Hematopoietic multipotent progenitor cell treated with erythropoietin and hydrocortisone succinate and interleukin-3 and kit ligand, for 6 days (in vitro differentiated cells): Measurements from ENCODE around the gene PTPRD.

Source experiments
- DNase-seq: peaks from one replicate; pipeline ENCODE4 v3.0.0-alpha.2; 2015

PTPRD gene

GRCh38 chr9:8332871-8333270 lies 2279.9 kb downstream of the PTPRD start:
- DNase-seq, result no peak

- no peak for DNase-seq
Observed at GRCh38 chr9:8332331-8332650, 2280.5 kb downstream of the PTPRD start.

DNA sequence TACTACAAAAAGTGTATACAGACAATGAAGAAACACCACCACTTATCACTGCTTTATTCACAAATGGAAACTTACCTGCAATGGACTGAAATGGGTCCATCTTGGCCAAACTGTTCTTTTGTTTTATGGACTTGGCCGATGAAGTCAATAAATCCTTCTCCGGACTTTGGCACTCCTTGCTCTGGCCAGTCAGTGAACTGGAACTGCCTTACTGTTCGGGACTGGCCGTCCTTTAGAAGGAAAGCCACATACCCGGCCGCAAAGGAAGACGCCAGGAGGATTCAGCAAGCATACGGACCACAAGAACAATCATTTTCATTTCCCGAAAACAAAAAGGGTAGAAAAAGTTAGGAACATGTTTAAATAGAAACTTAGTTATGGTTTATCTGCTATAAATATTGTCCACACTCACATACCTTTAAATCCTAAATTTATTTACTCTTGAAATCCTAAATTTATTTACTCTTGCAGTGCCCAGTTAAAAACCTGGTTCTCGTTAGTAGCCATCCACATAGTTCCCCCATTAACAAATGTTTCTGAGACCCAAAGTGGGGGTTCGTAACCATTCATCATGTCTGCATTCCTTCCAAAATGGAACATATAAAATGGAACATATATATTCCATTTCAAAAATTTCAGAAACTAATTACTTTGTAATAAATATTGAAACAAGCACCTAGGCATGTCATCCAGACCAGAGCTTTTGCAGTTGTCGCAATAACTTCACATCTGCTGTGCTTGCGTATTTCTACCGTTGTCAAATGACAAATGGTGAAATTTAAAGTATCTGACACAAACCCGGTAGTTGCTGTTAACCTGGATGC lies 2281.1 kb downstream of the PTPRD start:
- no peak for DNase-seq

- no peak for DNase-seq
Observed at GRCh38 chr9:8329561-8330283, 2283.1 kb downstream of the PTPRD start.

DNA sequence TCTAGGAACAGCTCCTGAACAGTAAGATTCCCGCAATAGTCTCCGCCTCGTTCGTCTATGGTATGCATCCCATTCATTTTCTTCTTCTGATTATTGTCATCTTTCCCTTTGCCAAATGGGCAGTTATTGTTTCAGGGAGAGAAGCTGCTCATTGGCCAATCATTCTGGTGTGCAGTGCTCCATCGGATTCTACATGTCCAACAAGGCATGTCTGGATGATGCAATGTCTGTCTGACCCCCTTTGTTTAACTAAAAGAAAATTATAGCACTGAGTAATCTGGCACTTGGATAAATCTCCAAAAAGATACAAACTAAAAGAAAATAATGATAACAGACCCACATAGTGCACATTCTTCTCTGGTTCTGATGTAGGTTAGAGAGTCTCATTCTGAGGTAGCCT lies 2297.6 kb downstream of the PTPRD start:
- no peak for DNase-seq

GRCh38 chr9:8309258-8309657 lies 2303.5 kb downstream of the PTPRD start:
- DNase-seq, result no peak

- no peak for DNase-seq
Observed at GRCh38 chr9:8304720-8305119, 2308.1 kb downstream of the PTPRD start.

DNA sequence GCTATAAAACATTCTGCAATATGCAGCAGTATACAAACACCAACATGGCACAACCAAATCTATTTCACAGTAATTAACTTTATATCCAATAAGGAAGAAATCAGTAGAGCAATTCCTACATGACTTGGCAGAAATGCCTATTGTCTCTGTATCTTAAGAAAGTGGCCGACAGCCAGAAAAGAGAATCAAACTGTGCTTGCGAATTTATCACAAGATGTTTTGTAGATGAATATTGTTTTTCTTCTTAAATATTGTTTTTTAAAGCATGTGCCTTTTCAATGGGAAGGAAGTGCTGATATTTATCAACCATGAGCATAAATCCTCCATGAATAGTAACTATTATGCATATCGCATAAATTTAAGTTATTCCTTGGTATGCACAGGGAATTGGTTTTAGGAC lies 2311.5 kb downstream of the PTPRD start:
- no peak for DNase-seq

- DNase-seq, result no peak
Observed at GRCh38 chr9:8297047-8297446, 2315.8 kb downstream of the PTPRD start.

DNA sequence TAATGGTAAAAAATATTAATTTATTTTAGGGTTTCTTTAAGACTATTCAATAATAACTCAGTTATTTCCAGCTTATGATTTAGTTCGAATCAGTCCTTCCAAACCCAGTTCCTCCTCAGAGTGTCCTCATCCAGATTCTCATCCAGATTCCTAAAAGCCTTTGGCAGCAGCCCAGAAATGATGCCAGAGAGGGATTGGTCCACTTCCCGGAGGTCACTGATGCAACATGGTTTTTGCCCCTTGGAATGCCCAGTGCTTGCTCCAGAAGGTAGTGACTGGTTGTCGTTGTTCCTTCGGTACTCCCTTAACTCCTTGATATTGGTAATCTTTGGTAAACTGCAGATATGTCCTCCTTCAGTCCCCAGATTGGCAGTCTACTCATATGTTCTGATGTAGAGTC lies 2320.1 kb downstream of the PTPRD start:
- DNase-seq, result no peak

GRCh38 chr9:8289681-8290080 lies 2323.1 kb downstream of the PTPRD start:
- DNase-seq, result no peak

DNA sequence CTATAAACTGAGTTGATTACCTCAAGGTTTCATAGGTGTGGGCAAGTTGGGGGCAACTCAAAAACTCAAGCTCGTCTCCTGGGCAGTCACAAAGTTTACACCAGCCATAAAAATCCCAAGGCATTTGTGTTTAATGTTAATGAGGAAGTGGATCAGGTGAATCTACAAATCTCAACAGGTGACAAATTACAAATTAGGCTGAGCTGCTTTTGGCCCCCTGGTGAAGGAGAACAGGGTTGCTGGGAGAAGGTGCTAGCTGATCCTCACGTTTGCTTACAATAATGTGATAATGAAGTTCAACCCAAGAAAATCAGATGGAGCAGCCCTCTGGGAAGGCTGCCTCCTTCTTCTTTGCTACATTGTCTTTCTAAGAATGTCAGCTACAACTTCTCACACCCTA lies 2324.8 kb downstream of the PTPRD start:
- DNase-seq, result no peak

GRCh38 chr9:8287501-8287900 lies 2325.3 kb downstream of the PTPRD start:
- no peak for DNase-seq

- DNase-seq, result no peak
Observed at GRCh38 chr9:8284884-8285283, 2327.9 kb downstream of the PTPRD start.

DNA sequence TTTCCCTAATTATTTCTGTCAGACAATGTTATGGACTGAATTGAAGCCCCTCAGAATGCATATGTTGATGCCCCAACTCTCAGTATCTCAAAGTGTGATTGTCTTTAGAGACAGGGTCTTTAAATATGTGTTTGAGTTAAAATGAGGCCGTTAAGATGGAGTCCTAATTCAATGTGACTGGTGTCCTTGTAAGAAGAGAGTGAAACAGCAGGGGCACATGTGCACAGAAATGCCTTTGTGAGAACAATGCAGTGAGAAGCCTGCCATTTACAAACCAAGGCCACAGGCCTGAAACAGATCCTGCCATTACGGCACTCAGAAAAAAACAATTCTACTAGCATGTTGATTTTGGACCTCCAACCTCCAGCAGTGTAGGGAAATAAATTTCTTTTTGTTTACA lies 2330.3 kb downstream of the PTPRD start:
- DNase-seq, result no peak

GRCh38 chr9:8280811-8281210 lies 2332.0 kb downstream of the PTPRD start:
- no peak for DNase-seq

DNA sequence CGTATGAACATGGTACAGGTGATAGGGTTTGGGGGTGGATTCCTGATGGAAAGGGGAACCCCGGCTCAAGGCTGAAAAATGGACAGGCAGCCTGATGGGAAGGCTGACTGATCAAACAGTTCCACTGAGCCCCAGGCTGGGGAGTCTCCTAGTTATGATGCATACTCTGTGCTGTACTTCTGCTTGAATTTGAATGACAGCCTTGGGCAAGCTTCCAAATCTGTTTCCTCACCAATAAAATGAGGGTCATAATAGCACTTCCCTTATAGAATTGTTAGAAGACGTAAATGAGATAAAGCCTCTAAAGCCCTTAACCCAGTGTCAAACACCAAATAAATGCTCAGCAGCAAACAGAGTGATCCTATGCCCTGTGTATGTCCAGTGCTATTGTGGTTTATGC lies 2334.8 kb downstream of the PTPRD start:
- DNase-seq, result no peak

- no peak for DNase-seq
Observed at GRCh38 chr9:8270235-8270634, 2342.6 kb downstream of the PTPRD start.

DNA sequence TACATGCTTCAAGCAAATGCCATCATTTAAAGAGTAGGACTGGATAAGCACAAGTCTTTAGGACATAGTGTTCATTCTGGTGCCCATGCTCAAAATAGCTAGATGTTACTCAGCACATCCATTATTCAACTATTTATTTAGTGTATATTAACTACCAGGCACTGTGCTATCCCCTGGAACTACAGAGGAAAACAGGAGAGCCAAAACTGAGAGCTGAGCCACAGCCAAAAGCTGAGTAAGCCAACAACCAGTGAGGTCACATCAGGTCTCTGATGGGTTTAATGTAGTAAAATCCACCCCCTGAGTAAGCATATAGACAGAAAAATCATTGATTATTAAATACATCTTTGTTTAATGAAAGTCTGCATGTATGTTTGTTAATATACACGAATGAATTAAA lies 2343.9 kb downstream of the PTPRD start:
- DNase-seq, result no peak

GRCh38 chr9:8268216-8268878 lies 2344.5 kb downstream of the PTPRD start:
- DNase-seq, result no peak

- DNase-seq, result no peak
Observed at GRCh38 chr9:8267636-8268035, 2345.2 kb downstream of the PTPRD start.

GRCh38 chr9:8266861-8267260 lies 2345.9 kb downstream of the PTPRD start:
- no peak for DNase-seq

GRCh38 chr9:8265281-8265680 lies 2347.5 kb downstream of the PTPRD start:
- no peak for DNase-seq
